H1 (cell line): Measurements from ENCODE around the gene KRTAP20-1. TPM values are rescaled to one million over a fixed set of nuclear protein-coding genes. Genes with fewer than 3 reads are reported as not detected.

Source experiments
- CTCF ChIA-PET: fragments of 300-600 bp; sonication (Branson Sonifier 250); formaldehyde crosslinking; loops from one replicate; lab custom pipeline; 2021; ENCODE audit not compliant: partially characterized antibody; lab: Charles Lee
- POLR2A ChIA-PET: fragments of 300-600 bp; sonication (Branson Sonifier 250); formaldehyde crosslinking; loops from one replicate; lab custom pipeline; 2021; ENCODE audit warnings: inconsistent platforms; ENCODE audit not compliant: partially characterized antibody; lab: Charles Lee
- DNase-seq, 2 experiments: peaks; one replicate each; pipeline versions ENCODE4 v3.0.0 to v3.0.0-alpha.2; 2010 to 2022; ENCODE audit warnings: low spot score in 2 of 2, low read depth in 1 of 2, mixed read lengths in 1 of 2
- FAIRE-seq: peaks from 2 replicates; lab custom pipeline; 2011; peaks lifted over from hg19 to GRCh38; lab: Jason Lieb, UNC
- H2AFZ ChIP-seq: 2 replicates; pipeline ENCODE4 v1.8.1; 2012; ENCODE audit warnings: low read length, inconsistent platforms
- H2AK5ac ChIP-seq: 2 replicates; pipeline ENCODE4 v1.6.1; 2013; ENCODE audit warnings: low read depth, low read length
- H2BK120ac ChIP-seq: replicated peaks from 2 replicates; pipeline ENCODE3; 2013; ENCODE audit warnings: low read depth, low read length, inconsistent platforms
- H2BK12ac ChIP-seq: 2 replicates; pipeline ENCODE4 v1.6.1; 2013; ENCODE audit warnings: low read depth, low read length
- H2BK15ac ChIP-seq: 2 replicates; pipeline ENCODE4 v1.6.1; 2013; ENCODE audit warnings: low read length
- H2BK20ac ChIP-seq: 2 replicates; pipeline ENCODE4 v1.6.1; 2013; ENCODE audit warnings: low read length
- H2BK5ac ChIP-seq: 2 replicates; pipeline ENCODE4 v1.6.1; 2013; ENCODE audit warnings: low read depth, low read length
- H3K14ac ChIP-seq: 2 replicates; pipeline ENCODE4 v1.6.1; 2013; ENCODE audit warnings: inconsistent platforms; ENCODE audit not compliant: insufficient read length
- H3K18ac ChIP-seq: 2 replicates; pipeline ENCODE4 v1.6.1; 2013; ENCODE audit warnings: low read length; ENCODE audit errors: extremely low read depth
- H3K23ac ChIP-seq: 2 replicates; pipeline ENCODE4 v1.6.1; 2013; ENCODE audit warnings: inconsistent platforms; ENCODE audit not compliant: insufficient read length
- H3K23me2 ChIP-seq: 2 replicates; pipeline ENCODE4 v1.6.1; 2013; ENCODE audit warnings: low read depth, low read length
- H3K27ac ChIP-seq: 2 replicates; pipeline ENCODE4 v1.6.1; 2011; ENCODE audit warnings: low read depth, low read length, inconsistent platforms
- H3K27me3 ChIP-seq, 4 experiments: replicated peaks in 1 of 4; 1 replicate in 1 of 4; 2 replicates in 3 of 4; pipeline versions ENCODE4 v1.6.1 to v1.8.1; 2011 to 2013; ENCODE audit warnings: low read length in 3 of 4, mild to moderate bottlenecking in 3 of 4, inconsistent platforms in 2 of 4, mixed read lengths in 2 of 4, moderate library complexity in 1 of 4; ENCODE audit not compliant: control insufficient read depth in 3 of 4, insufficient read depth in 3 of 4; ENCODE audit errors: extremely low read depth in 1 of 4
- H3K36me3 ChIP-seq, 4 experiments: 2 replicates each; pipeline versions ENCODE4 v1.6.1 to v1.8.1; 2011 to 2013; ENCODE audit warnings: mild to moderate bottlenecking in 4 of 4, low read length in 3 of 4, moderate library complexity in 2 of 4, control low read depth in 1 of 4, inconsistent platforms in 1 of 4; ENCODE audit not compliant: insufficient read depth in 4 of 4, control insufficient read depth in 2 of 4
- H3K4ac ChIP-seq: replicated peaks from 2 replicates; pipeline ENCODE3; 2013; ENCODE audit warnings: low read length, low read depth, mixed read lengths, inconsistent platforms; ENCODE audit not compliant: insufficient read length
- H3K4me1 ChIP-seq, 4 experiments: replicated peaks in 1 of 4; 1 replicate in 1 of 4; 2 replicates in 3 of 4; pipeline versions ENCODE4 v1.6.1 to v1.8.1; 2011 to 2013; ENCODE audit warnings: low read length in 3 of 4, inconsistent platforms in 2 of 4, mixed read lengths in 1 of 4; ENCODE audit not compliant: insufficient read depth in 4 of 4, control insufficient read depth in 3 of 4
- H3K4me2 ChIP-seq, 2 experiments: 2 replicates each; pipeline versions ENCODE4 v1.6.1 to v1.8.1; 2011 to 2013; ENCODE audit warnings: low read depth in 2 of 2, low read length in 2 of 2, control low read depth in 1 of 2, inconsistent platforms in 1 of 2, mild to moderate bottlenecking in 1 of 2; ENCODE audit not compliant: insufficient read depth in 1 of 2
- H3K4me3 ChIP-seq, 4 experiments: fragments of 200-600, 300-600 bp in 1 of 4; sonication (generic), shearing (Covaris generic), sonication (Bioruptor Twin) in 1 of 4; 2 replicates each; pipeline versions ENCODE4 v1.5.1 to v1.8.1; 2011 to 2016; ENCODE audit warnings: low read length in 4 of 4, low read depth in 3 of 4, control low read depth in 2 of 4, inconsistent platforms in 2 of 4, mild to moderate bottlenecking in 2 of 4, mixed read lengths in 1 of 4, moderate library complexity in 1 of 4; ENCODE audit not compliant: insufficient read depth in 2 of 4; ENCODE audit errors: extremely low read depth in 1 of 4
- H3K56ac ChIP-seq: replicated peaks from 2 replicates; pipeline ENCODE3; 2013; ENCODE audit warnings: low read depth, mild to moderate bottlenecking, mixed read lengths, low read length, inconsistent platforms; ENCODE audit not compliant: insufficient read length
- H3K79me1 ChIP-seq: 2 replicates; pipeline ENCODE4 v1.6.1; 2013; ENCODE audit warnings: low read depth, low read length, control low read depth
- H3K79me2 ChIP-seq, 2 experiments: 2 replicates each; pipeline versions ENCODE4 v1.6.1 to v1.8.1; 2012 to 2013; ENCODE audit warnings: low read length in 2 of 2, mild to moderate bottlenecking in 2 of 2, inconsistent platforms in 1 of 2; ENCODE audit not compliant: insufficient read depth in 2 of 2, control insufficient read depth in 1 of 2
- H3K9ac ChIP-seq, 4 experiments: replicated peaks in 1 of 4; 1 replicate in 1 of 4; 2 replicates in 3 of 4; pipeline versions ENCODE4 v1.6.1 to v1.8.1; 2011 to 2013; ENCODE audit warnings: low read depth in 3 of 4, low read length in 3 of 4, control low read depth in 2 of 4, mild to moderate bottlenecking in 2 of 4, moderate library complexity in 2 of 4, inconsistent platforms in 1 of 4; ENCODE audit errors: extremely low read depth in 1 of 4
- H3K9me3 ChIP-seq, 2 experiments: 2 replicates each; pipeline versions ENCODE4 v1.6.1 to v1.8.1; 2012 to 2013; ENCODE audit warnings: mild to moderate bottlenecking in 2 of 2, moderate library complexity in 2 of 2, control low read depth in 1 of 2, inconsistent platforms in 1 of 2, low read depth in 1 of 2, low read length in 1 of 2, mixed read lengths in 1 of 2; ENCODE audit not compliant: insufficient read depth in 2 of 2
- H4K20me1 ChIP-seq, 2 experiments: replicated peaks in 1 of 2; 2 replicates each; pipeline versions ENCODE3 to v1.8.1; 2011 to 2013; ENCODE audit warnings: inconsistent platforms in 2 of 2, low read length in 2 of 2, mild to moderate bottlenecking in 1 of 2; ENCODE audit not compliant: insufficient read depth in 2 of 2, control insufficient read depth in 1 of 2
- H4K5ac ChIP-seq: 2 replicates; pipeline ENCODE4 v1.6.1; 2013; ENCODE audit warnings: low read length, low read depth, mixed read lengths, inconsistent platforms; ENCODE audit not compliant: insufficient read length
- H4K8ac ChIP-seq: 2 replicates; pipeline ENCODE4 v1.8.0; 2013; ENCODE audit warnings: mild to moderate bottlenecking, moderate library complexity, low read length, inconsistent platforms; ENCODE audit not compliant: insufficient read depth; ENCODE audit errors: extremely low read depth
- H4K91ac ChIP-seq: replicated peaks from 2 replicates; pipeline ENCODE3; 2013; ENCODE audit warnings: low read length, mixed read lengths, inconsistent platforms; ENCODE audit not compliant: insufficient read length
- ASH2L ChIP-seq: fragments of 200-600, 300-600 bp; sonication (generic); IDR thresholded peaks from one replicate; pipeline ENCODE4 v1.7.1; 2017; ENCODE audit warnings: low read length
- CBX5 ChIP-seq: fragments of 300-800, 300-1000 bp; sonication (generic); IDR thresholded peaks from 2 replicates; pipeline ENCODE4 v1.7.1; 2016; ENCODE audit warnings: antibody characterized with exemption, low read length, low read depth
- CBX8 ChIP-seq: fragments of 300-800, 300-1000 bp; sonication (generic); IDR thresholded peaks from 2 replicates; pipeline ENCODE4 v1.7.1; 2016; ENCODE audit warnings: low read depth, low read length, borderline replicate concordance
- CEBPB ChIP-seq: IDR thresholded peaks from 2 replicates; pipeline ENCODE4 v1.6.1; 2012; ENCODE audit warnings: low read depth, low read length
- EGR1 ChIP-seq: IDR thresholded peaks from 2 replicates; pipeline ENCODE4 v1.6.1; 2011; ENCODE audit warnings: low read depth, low read length, borderline replicate concordance
- EP300 ChIP-seq, 2 experiments: IDR thresholded peaks; 1 replicate in 1 of 2; 2 replicates in 1 of 2; pipeline ENCODE4 v1.6.1; 2011 to 2012; ENCODE audit warnings: low read depth in 2 of 2, low read length in 2 of 2, mild to moderate bottlenecking in 2 of 2, borderline replicate concordance in 1 of 2, inconsistent platforms in 1 of 2, moderate library complexity in 1 of 2
- GTF2F1 ChIP-seq: IDR thresholded peaks from 2 replicates; pipeline ENCODE4 v1.6.1; 2012; ENCODE audit warnings: low read depth, low read length, improper control_type of control experiment, borderline replicate concordance
- MAX ChIP-seq: IDR thresholded peaks from 2 replicates; pipeline ENCODE4 v1.6.1; 2012; ENCODE audit warnings: inconsistent platforms
- RAD21 ChIP-seq, 2 experiments: IDR thresholded peaks in 1 of 2; conservative IDR thresholded peaks in 1 of 2; 2 replicates each; pipeline ENCODE4 v1.6.1; 2011; ENCODE audit warnings: low read depth in 2 of 2, low read length in 2 of 2, improper control_type of control experiment in 1 of 2, inconsistent platforms in 1 of 2, mild to moderate bottlenecking in 1 of 2, moderate library complexity in 1 of 2
- RFX5 ChIP-seq: IDR thresholded peaks from 2 replicates; pipeline ENCODE4 v1.6.1; 2011; ENCODE audit warnings: low read depth, low read length, improper control_type of control experiment, borderline replicate concordance
- SUZ12 ChIP-seq: fragments of 200-600 bp; sonication (generic); IDR thresholded peaks from 2 replicates; pipeline ENCODE4 v1.6.1; 2012; ENCODE audit warnings: mild to moderate bottlenecking, inconsistent platforms, low read length, moderate library complexity, mixed read lengths
- USF2 ChIP-seq: IDR thresholded peaks from 2 replicates; pipeline ENCODE4 v1.6.1; 2011; ENCODE audit warnings: low read length, improper control_type of control experiment
- ZNF274 ChIP-seq: IDR thresholded peaks from 2 replicates; pipeline ENCODE4 v1.7.0; 2012; ENCODE audit warnings: low read length, borderline replicate concordance; ENCODE audit errors: extremely low read depth
- WGBS, 2 experiments: shearing (Covaris generic) in 1 of 2; methylation state at CpG; one replicate each; pipeline versions ENCODE4 v1.1.6 to v1.1.7; 2013 to 2015; ENCODE audit warnings: low lambda C conversion rate in 2 of 2, mixed read lengths in 2 of 2, inconsistent platforms in 1 of 2, low coverage in 1 of 2, missing lambda C conversion rate in 1 of 2; ENCODE audit not compliant: insufficient replicate concordance in 2 of 2, insufficient coverage in 1 of 2, insufficient read length in 1 of 2; ENCODE audit errors: extremely low coverage in 1 of 2, missing lambda C conversion rate in 1 of 2; 5-methylcytosine and 5-hydroxymethylcytosine counted together
- polyA plus RNA-seq, 7 experiments: library from polyadenylated mRNA; depleted of rRNA in 3 of 7; stranded (reverse) in 5 of 7; unstranded in 2 of 7; fragments of >200 nt in 5 of 7; fragments of 200-250 nt in 2 of 7; gene quantifications; 1 replicate in 5 of 7; 2 replicates in 1 of 7; 4 replicates in 1 of 7; pipeline versions ENCODE4 v1.2.1 to v1.2.3, GENCODE V29; 2011 to 2013; ENCODE audit warnings: missing spikeins in 2 of 7, mixed read lengths in 2 of 7
- total RNA-seq: library from RNA; stranded (reverse); fragmentation: NEBNext Ultra II Directional; extraction: Animal tissue kit (Norgen Biotek cat#: 25700); gene quantifications from 2 replicates; pipeline ENCODE4 v1.2.1, GENCODE V29; 2021

The KRTAP20-1 gene
- total and polyA plus RNA-seq, 2 of the 8 experiments (the other 6 are each of a cell fraction or from before 2014, with no cell fraction given): not detected

DNA sequence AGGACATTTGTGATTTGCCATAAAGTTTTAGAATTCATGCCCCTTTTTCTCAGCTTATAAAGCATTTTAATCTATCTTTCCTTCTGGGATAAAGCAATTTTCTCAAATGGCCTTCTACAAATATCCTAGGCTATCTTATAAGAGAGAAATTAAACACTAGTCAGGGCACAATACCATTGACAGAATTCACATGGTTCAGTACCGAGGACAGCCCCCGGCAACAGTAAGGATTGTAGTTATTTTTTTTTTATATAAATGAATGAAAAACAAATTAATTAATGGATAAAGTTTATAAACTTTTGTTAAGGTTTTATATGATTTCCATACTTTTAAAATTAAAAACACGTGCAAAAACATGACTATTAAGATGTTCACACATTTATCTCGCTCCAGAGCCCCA, 11.9 kb downstream of the KRTAP20-1 start:
- WGBS, 2 experiments: 90% methylated on average over 4 of the region's 4 CpGs; no CpG with 5 or more reads in 1 of the 2 experiments
- ChIA-PET POLR2A (no interaction called here), CTCF (no interaction called here)
- H3K79me1 ChIP-seq: no peaks in the 10 kb centered on the region
- H3K23ac ChIP-seq: no peak overlapping the region
- no peaks in the 10 kb centered on the region for H3K79me2 ChIP-seq
- no peak overlapping the region for H2AFZ ChIP-seq
- DNase-seq (no peak), FAIRE-seq (no peak)
- no peak overlapping the region for H3K4me3 ChIP-seq
- no peak overlapping the region for H4K8ac ChIP-seq
- no peak overlapping the region for H2BK12ac ChIP-seq
- no peak overlapping the region for H3K27ac ChIP-seq
- H3K4me2 ChIP-seq: no peak overlapping the region
- no peak overlapping the region for H4K91ac ChIP-seq
- peaks cover 7% of the 10 kb centered on the region in 2 experiments for H3K9me3 ChIP-seq
- H3K4me1 ChIP-seq: peaks cover 0 to 2% (median 0%) of the 10 kb centered on the region in 4 experiments; a peak in 2 of 7 replicates
- no peaks in the 10 kb centered on the region for H3K23me2 ChIP-seq
- peaks cover 0 to 1% (median 0%) of the 10 kb centered on the region in 4 experiments; a peak in 1 of 7 replicates for H3K27me3 ChIP-seq
- H3K56ac ChIP-seq: no peak overlapping the region
- H4K20me1 ChIP-seq: no peaks in the 10 kb centered on the region
- no peak overlapping the region for H3K18ac ChIP-seq
- H2BK120ac ChIP-seq: no peak overlapping the region
- no peak overlapping the region for H3K4ac ChIP-seq
- no peak overlapping the region for H3K14ac ChIP-seq
- H2BK20ac ChIP-seq: no peak overlapping the region
- H3K36me3 ChIP-seq: no peaks in the 10 kb centered on the region
- H2BK15ac ChIP-seq: no peak overlapping the region
- no peak overlapping the region for H2AK5ac ChIP-seq
- no peak overlapping the region for H4K5ac ChIP-seq
- no peak overlapping the region for H2BK5ac ChIP-seq
- H3K9ac ChIP-seq: no peak overlapping the region
- no peak for TF ChIP-seq CBX8
- no peak for TF ChIP-seq ZNF274
- TF ChIP-seq CEBPB: no peak
- no peak for TF ChIP-seq RFX5
- TF ChIP-seq MAX: no peak
- no peak for TF ChIP-seq CBX5
- TF ChIP-seq EGR1: no peak
- no peak for TF ChIP-seq GTF2F1
- TF ChIP-seq RAD21 (IDR thresholded peaks at IDR 0.05 in 1 of 2, conservative IDR thresholded peaks at IDR 0.05 in 1 of 2; ENCODE audit: low read depth in 2 of 2, low read length in 2 of 2): no peak
- no peak for TF ChIP-seq USF2
- TF ChIP-seq ASH2L: no peak
- TF ChIP-seq SUZ12: no peak
- no peak for TF ChIP-seq EP300 (IDR thresholded peaks at IDR 0.05; ENCODE audit: borderline replicate concordance in 1 of 2, low read depth in 2 of 2, low read length in 2 of 2)
